ENCODE results near the gene TMEM185B.

TMEM185B gene

DNA sequence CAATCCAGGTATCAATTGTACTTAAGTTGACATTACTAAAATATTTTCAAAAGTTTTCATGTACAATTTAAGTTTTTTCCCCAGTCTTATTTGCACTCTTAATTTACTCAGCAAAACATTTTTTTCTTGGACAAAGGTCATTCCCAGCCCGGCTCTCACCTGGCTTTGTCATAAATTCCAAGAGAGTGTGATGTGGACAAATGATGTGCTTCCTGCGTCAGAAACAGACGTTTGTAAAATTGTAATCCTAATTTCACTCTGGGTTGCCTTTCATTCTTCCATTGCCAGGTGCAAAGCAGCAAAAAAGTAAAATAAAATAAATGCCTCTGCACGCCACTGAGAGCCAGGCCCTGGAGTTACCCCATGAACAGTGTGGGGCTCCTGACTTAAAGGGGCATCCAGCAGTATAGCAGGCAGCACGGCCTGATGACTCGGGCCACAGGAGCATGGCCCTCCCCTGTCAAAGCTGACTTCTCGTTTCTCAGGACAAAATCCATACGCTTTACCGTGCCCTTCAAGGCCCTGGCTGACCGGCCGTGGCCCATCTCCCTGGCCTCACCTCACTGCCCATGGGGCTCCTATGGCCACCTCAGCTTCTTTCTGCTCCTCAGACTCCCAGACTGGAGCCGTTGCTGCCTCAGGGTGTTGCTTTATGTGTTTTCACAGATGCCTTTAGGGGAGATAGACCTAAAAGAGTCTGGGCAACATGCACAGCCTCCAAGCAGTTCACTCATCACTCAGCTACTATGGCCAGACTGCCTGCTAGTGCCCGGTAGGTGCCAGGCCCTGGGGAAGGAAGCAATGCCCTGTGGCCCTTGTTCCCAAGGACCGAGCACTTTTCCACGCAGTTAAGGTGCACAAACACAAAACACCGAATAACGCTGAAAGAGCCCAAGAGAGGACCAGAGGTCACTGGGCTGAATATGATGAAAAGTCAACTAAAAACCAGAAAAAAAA is 7.6 kb upstream of the TMEM185B start:
- no peak for DNase-seq

DNA sequence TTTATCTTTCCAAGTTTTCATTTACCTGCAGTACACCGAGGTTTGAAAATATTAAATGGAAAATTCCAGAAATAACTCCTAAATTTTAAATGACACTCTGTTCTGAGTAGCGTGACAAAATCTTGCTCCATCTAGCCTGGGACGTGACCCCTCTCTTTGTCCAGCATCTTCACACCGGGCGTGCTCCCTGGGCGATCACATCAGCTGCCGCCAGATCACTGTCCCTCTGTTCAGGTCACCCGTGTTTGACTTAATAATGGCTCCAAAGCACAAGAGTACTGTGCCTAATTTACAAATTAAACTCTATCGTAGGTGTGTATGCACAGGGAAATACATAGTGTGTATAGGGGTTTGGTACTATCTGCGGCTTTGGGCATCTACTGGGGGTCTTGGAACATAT is 6.1 kb upstream of the TMEM185B start:
- no peak for DNase-seq

DNA sequence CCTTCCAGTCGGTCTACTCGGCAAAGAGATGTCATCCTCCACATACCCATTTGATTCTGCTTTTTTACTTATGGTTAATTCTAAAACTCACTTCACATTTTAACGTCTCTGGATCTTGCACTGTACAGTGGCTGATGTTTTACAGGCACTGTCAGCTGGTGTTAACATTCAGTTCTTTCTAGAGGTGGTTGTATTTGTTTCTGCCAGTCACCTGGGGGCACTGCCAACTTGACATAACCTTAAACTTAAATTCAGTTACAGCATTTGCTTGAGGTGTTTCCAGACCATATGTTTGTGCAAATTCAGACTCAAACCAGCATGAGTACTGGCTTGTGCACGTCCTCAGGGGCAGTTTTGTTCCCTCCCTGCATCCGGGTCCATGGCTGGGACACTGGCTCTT is 5.3 kb upstream of the TMEM185B start:
- no peak for DNase-seq

DNA sequence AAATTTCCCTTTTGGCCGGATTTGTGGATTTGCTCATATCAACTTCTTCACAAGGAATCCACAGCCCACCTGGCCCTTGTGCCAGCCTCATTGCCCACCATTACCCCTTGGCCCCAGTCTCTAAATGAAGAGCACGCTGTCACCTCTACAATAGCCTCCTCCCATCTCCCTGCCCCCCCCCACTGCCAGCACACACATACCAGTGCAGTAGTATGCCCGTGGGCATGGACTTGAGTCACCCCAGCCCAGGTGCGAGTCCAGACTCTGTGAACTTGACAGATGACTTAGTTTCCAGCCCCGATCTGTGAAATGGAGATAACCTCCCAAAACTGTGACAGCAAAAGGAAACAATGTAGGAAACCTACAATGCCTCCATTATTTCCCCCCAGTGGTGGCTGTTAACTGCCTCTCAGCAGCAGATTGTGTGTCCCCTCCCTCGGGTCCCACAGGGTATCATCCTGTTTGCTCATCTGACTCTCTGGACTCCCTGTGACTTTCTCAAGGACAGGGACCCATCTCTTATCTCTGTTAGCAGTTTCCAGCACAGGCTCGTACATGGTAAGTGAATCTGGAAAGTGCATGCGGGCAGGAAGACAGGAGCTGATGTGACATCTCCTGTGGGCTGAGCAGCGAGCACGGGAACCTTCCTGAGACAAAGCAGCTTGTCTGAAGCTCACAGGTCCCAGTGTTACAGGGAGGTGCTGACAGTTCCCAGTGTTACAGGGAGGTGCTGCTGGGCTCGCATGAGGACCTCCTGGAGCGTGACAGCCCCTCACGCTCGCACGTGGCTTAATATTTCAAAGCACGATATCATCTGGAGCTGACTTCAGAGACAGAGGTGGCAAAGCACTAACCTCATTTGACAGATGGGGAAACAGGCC is 4.2 kb upstream of the TMEM185B start:
- no peak for DNase-seq

DNA sequence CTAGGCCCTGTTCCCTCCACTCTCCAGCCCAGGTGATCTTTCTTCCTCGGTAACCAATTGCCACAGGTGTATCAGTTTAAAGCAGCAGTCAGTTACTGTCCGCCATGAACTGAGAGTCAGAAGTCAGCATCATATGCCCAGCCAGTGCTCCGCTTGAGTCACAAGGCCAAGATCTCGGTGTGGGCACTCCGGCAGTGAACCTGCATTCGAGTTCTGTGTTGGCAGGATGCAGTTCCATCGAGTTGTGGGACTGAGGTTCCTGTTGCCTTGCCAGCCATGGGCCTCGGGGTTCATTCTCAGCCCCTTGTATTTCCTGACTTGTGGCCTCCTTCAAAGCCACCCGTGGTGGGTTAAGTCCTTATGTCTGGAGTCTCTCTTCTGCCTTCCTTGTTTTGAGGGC is 3.1 kb upstream of the TMEM185B start:
- no peak for DNase-seq

DNA sequence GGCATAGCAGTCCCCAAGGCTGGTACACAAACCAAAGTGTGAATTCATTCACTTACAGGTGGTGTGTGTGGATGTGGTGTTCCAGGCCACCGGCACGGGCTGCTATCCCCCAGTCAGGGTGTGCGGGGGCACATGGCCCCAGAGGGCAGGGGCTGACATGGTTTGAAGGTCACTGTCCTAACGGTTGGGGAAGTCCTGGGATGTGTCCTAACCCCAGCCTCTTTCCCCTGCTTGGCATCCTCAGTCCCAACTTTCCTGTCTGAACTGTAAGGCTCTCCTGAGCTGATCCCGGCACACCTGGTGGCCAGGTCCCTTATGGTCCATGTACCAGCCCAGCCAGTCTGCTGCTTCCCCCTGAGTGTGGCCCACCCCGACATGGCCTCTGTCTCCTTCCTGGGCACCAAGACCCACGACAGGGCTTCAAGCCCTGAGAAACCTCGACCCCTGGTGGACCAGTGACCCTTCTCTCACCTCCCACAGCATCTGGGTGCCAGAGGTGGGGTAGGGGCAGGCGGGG is 2.4 kb upstream of the TMEM185B start:
- no peak for DNase-seq

DNA sequence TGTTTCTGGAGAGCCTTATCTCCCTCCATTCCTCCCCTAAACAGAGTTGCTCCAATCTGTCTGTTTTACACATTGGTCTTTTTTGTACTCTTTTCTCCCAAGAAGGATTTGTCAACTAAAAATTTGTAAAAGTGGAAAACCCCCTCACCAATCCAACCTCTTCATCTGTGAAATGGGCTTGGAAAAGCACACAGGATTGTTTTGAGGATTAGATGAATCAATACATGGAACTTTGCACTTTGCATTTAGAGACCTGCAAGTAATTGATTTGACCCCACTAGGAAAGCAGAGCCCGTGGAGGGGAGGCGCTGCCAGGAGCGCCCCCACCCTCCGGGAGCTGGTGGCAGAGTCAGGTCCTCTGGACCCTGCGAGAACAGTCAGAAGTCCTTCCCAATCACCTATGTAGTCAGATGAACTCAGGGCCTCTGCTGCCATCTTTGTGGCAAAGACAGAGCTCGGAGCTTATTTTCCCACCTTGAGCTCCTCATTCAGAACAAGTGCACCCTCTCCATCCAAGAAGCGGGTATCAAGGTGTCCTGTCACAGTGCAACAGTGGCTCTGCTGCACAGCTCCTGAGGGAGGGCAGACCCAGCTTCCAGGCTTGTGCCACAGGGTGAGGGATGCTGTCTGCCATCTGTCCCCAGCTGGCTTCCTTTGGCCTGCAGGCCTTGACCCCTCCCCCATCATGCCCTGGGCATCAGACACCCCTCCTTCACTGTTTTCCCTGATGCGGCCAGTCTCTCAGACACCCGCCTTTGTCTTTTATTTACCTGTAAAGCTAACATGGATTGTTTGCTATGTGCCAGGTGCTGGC is 1.7 kb upstream of the TMEM185B start:
- DNase-seq: no peak

DNA sequence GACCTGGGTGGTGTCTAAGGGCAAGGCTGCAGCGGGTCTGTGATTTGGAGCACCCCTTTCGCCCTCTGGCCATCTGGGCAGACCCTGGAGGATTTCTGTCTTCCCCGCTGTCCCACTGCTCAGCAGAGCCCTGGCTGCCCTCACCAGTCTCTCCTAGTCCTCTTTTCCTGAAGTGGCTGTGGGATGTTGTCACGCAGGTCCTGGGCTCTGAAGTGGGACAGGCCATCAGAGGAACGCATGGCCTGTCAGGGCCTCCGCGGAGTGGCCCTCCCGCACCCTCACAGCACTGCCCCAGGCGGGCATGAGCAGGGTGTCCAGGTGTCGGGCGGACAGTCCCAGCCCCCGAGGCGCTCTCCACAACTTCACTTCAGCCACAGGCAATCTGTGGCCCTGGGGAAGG is 1.1 kb upstream of the TMEM185B start:
- DNase-seq: no peak

DNA sequence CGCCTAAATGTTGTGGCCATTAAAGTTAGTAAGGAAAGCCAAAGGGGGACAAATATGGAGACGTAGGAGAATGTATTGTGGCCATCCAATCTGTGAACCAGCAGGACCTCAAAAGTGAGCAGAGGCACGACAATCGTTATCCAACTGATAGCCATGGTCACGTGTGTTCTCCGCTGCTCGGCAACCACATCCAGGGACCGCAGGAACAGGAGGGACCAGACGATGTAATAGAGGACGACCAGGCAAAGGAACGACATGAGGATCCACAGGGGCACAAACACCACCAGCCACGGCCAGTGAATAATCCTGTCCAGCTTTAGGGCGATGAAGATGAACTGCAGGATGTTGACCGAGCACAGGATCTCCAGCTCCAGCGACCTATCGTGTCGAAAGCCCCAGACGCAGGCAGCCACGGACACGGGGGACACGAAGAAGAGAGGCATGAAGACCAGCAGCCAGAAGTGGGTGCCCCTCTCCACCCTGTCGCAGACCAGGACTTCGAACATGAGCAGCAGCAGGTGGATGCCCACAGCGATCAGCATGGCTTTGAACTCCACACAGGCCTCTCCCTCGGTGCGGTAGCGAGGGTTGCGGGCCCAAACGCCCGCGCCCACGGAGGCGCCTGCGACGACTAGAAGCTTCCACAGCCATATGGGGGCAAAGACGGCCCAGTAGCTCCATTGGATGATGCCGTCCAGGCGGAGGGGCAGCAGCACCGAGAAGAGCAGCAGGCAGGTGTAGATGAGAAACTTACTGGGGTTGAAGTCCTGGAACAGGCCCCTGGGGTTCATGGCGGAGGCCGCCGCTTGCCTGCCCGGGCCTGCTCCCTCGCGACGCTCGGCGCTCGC is 790 bp downstream of the TMEM185B start:
- DNase-seq: no peak

DNA sequence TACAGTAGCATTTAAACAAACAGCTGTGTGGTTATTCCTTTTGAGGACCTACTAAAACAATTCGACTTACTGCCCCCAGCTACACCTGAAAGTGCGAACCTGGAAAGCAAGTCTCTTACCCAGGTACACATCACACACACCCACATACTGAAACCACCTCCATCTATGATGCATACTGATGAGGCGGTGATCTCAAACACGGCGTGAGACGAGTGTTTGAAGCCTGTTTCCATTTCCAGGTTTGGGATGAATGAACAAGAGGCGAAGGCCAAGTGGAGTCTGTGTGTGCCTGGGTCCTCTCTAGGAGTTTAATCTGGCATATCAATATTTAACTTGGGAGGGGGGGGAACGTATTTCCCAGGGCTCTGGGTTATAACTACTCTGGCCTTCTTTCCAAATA is 1.6 kb downstream of the TMEM185B start:
- no peak for DNase-seq

DNA sequence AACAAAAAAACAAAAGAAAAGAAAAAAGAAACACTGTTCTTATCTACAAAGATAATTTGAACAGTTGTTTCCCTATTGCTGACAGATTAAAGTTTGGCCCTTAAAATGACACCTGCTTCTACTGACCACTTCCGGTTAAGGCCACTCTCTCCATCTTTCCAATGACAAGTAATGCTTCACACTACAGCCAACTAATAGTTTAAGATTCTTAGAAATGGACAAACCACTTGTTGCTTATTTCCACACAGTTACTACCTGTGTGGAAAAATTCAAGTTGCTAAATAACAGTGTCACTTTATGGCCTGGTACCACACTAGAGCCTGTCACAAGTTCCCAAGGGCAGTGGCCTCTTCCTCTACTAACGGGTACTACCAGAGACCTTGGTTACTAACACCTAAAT is 2.4 kb downstream of the TMEM185B start:
- DNase-seq: no peak

DNA sequence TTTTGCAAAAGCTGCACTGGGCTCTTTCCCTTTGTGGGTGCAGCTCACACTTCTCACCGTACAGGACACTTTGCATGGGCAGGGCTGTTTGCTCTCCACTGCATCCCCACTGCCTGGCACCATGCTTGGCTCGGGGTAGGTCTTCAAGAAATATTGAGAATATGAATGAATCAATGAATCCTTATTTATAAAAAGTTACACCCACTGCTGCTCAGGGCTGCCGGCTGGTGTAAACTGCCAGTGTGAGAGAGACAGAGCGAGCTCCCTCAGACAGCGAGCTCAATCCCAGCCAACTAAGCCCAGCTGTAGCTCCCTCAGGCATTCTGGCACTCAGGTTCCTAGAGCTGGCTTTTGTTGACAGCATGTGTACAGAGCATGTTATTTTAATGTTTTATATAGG is 3.4 kb downstream of the TMEM185B start:
- DNase-seq: no peak

DNA sequence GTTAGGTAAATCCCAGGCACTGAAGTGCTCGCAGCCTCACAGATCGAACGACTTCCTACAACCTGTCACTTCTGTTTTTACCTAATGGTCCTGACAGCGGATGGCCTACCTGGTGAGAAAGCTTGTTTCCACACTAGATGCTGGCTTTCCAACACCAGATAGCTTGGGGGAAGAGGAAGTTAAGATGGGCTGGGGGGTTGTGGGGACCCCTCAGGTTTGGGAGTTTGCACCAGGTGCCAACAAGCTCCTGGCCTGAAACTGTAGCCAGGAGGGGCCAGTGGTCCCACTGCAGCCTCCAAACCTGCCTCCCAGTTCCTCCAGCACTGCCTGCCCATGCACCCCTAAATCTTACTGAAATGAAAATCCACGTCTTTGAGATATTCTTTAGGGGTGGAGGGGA is 3.9 kb downstream of the TMEM185B start:
- DNase-seq: no peak

DNA sequence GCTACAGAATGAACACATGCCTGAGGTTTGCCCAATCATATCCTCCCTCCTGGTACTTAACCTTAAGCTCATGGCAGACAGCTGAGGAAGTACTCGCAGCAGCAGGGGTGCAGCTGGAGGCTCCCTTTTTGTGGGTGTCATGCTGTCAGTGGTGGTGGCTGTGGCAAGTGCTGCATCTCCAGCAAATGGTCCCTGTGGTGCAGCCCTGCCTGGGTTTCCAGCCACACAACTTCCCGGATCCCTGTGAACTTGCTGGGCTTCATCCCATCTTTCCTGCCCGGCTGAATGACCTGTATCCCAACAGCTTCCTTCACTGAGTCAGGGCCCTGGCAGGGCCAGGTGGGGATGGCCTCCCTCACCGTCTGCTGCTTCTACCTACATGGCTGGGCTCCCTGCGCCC is 5.0 kb downstream of the TMEM185B start:
- no peak for DNase-seq

DNA sequence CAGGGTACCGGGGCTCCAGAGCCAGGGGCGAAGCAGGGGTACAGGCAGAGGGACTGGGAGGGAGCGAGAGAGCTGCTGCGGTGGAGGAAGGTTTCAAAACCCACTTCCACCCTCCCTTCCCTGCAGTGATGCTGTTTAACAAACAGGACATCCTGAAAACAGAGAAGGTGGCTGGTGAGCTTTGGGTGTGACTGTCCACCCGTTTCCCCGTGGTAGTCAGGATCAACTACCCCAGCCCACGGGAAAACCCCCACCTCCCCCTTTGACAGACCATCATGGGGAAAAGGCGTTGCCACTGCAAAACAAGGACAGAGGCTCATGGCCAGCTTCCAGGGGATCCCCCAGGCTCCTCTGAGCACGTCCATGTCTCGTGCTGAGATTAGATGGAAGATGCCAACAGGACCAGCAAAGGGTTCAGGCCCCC is 12.9 kb downstream of the TMEM185B start:
- no peak for DNase-seq

DNA sequence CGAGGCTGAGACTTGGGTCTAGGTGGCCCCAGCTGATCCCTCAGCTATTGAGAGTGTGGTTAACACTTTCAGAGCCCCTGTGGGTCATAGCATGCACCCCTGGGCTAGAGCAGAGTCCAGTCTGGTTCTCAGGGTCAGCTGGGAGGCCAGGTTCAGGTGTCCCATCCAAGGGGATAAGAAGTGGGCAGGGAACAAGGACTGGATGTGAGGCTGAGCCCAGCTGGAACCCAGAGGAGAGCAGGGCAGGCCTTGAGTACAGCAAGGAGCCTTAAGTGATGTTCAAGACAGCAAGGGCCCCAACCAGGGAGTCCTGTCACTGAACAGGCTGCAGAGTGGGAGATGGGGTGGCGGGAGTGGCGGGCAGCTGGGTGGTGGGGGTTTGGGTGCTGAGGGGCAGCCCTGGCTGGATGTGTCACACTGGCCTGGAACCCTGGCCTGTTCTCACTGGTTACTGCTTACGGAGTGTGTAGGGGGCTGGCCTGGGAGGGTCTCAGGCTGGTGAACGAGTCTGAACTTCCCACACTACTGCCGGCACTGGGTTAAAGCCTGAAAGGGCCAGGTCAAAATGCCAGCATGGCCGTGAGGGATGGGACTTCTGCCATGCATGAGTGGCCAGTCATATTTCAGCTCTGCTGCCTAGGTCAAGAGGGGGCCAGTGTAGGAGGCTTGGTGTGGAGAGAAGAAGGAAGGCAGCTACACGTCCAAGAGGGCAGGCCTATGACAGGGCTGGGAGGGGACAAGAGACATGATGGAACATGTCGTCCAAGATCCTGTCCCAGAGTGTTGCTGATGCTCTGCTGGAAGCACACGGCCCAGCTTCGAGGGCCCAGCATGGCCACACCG is 13.6 kb downstream of the TMEM185B start:
- no peak for DNase-seq

DNA sequence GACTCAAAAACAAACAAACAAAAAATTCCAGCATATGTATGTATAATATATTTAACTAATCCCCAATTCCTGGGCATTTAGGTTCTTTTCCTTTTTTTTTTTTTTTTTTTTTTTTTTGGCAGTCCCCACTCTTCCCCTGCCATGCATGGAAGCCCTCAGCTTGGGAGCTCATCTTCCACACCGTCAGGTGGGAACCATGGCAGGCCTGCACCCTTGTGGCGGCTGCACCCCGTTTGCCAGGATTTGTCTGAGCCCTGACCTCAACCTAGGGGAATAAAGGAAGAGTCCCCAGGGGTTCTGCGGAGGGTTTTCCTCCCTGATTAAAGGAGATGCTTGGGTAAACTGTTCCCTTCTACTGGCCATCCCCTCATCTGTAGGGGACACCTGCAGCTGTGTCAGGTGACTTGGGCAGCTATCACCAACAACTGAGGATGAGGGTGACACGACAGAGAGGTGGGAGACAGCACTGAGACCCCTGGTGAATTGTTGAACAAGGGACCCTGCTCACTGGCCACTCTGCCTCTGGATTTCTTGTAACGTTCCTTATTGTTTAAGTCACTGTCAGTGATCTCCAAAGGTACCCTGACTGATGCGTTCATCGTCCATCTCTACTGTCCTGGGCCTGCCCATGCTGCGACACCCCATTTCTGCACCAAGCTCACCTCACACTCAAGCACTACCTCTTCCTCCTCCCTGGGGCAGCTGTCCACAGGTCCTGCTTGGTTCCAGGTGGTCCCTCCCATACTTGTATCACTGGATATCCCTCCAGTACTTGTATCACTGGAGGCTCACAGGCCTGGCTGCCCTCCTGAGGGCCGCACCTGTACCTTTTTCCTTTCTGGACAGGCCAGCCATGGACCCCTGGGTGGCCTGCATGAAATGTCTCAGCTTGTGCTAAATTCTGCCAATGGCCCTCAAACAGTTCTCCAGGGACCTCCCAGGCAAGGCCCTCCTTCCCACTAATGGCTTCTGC is 14.5 kb downstream of the TMEM185B start:
- DNase-seq: no peak

DNA sequence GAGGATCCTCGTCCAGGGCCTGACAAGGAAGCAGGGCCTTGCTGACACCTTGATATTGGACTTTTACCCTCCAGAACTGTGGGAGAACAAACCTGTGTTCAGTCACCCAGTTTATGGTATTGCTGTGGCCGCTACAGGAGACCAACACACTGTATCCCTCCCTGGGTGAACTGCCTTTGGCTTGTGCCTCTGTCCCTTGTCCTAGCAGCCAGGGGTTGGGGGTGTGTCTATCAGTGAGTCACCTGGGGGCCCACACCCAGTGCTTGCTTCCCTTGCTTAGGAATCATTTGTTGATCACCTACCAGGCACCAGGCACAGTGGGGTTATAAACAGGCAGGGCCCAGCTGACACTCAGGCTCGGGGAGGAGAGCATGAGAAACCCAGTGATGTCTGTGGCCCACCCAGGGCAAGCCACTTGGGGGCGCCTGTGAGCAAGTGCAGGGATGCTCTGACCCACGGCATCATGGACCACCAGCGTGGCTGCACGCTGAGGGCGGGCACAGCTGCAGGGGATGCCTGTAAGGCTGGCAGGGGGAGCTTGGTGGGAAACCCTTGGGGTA is 17.1 kb downstream of the TMEM185B start:
- DNase-seq: no peak

DNA sequence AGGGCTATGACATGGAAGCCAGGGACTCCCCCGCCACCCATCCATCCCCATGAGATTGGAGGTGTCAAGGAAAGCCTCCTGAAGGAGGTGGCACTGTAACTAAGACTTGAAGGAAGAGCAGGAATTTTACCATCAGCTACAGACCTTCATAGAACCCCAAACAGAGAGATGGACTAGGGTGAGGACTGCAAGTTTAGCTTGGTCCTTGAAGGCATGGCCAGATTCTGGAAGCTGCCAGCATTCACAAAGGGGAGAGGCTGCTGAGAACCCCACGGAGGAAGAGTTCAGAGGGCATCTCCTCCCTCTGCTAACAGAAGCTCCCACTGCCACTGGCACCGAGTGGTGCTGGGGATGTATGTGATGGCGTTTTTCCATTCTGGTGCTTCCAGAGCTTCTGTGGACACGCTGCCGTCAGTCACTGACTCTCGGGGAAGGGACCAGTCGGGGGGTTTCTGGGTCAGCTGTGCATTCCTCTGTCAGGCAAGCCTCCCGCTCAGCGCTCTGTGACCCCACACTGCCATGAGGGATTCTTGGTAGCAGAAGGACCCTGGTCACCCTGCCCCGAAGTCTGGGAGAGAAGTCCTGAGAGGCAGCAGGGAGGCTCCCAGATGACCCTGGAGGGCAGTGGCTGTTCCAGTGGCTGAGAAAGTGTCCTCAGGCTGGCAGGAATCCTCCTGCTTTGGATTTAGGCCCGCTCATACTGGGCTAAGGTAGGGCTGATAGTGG is 18.1 kb downstream of the TMEM185B start:
- no peak for DNase-seq

Measured in amniotic stem cell (primary cell).